HFFc6 (cell line): ENCODE results near the gene PLK5. TPM values are rescaled to one million over a fixed set of nuclear protein-coding genes. Genes with fewer than 3 reads are reported as not detected.

Experiments
- DNase-seq: peaks from one replicate; pipeline ENCODE4 v3.0.0-alpha.2; 2018
- H3K27ac Mint-ChIP-seq: 2 replicates; pipeline ENCODE4 v1.8.0; 2020; ENCODE audit warnings: mild to moderate bottlenecking, mixed read lengths
- H3K27me3 Mint-ChIP-seq: 2 replicates; pipeline ENCODE4 v1.8.0; 2021; ENCODE audit warnings: mild to moderate bottlenecking, moderate library complexity, mixed read lengths; ENCODE audit not compliant: insufficient read depth
- H3K36me3 Mint-ChIP-seq: 2 replicates; pipeline ENCODE4 v1.8.0; 2021; ENCODE audit warnings: low read depth, mixed read lengths
- H3K4me1 Mint-ChIP-seq: 2 replicates; pipeline ENCODE4 v1.8.0; 2020; ENCODE audit warnings: low read depth, mixed read lengths
- H3K4me3 Mint-ChIP-seq: 2 replicates; pipeline ENCODE4 v1.8.0; 2020; ENCODE audit warnings: mild to moderate bottlenecking, moderate library complexity, mixed read lengths
- H3K9me3 Mint-ChIP-seq: 2 replicates; pipeline ENCODE4 v1.8.0; 2020; ENCODE audit warnings: mild to moderate bottlenecking, mixed read lengths
- CTCF ChIP-seq: fragments of 200-600 bp; sonication (generic); IDR thresholded peaks from 2 replicates; pipeline ENCODE4 v1.5.0; 2021; ENCODE audit warnings: antibody characterized with exemption, mild to moderate bottlenecking
- total RNA-seq, 6 experiments: library from RNA; stranded (reverse); fragmentation: NEBNext Ultra II Directional; extraction: Animal tissue kit (Norgen Biotek cat#: 25700); gene quantifications; 2 replicates in 1 of 6; 3 replicates in 5 of 6; pipeline ENCODE4 v1.2.3, GENCODE V29; 2021

PLK5 gene
- total RNA-seq, 6 experiments from 2014 or later, result 0.26 to 1.3 (median 0.70) TPM

DNA sequence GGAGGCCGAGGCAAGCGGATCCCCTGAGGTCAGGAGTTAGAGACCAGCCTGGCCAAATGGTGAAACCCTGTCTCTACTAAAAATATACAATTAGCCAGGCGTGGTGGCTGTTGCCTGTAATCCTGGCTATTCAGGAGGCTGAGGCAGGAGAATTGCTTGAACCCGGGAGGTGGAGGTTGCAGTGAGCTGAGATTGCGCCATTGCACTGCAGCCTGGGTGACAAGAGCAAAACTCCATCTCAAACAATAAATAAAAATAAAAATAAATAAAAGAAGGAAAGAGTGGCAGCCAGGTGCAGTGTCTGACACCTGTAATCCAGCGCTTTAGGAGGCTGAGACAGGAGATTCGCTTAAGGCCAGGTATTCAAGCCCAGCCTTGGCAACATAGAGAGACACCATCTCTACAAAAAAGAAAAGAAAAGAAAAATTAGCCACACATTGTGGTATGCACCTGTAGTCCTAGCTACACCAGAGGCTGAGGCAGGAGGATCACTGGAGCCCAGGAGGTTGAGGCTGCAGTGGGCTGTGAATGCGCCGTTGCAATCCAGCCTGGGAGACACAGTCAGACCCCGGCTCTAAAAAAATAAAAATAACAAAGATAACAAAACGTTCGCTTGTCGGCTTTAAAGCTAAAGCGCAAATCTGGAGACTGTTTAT, 21.3 kb upstream of the PLK5 start:
- no peak for TF ChIP-seq CTCF
- H3K4me1 Mint-ChIP-seq, result peaks cover under 1% of the 10 kb centered on the region; the same call in 1 of the 2 replicates
- peak overlapping the region; percentile 56 for H3K4me3 Mint-ChIP-seq
- no peak for DNase-seq
- H3K36me3 Mint-ChIP-seq, result peaks cover 6% of the 10 kb centered on the region; the same call in 1 of the 2 replicates
- H3K27ac Mint-ChIP-seq, result no peak overlapping the region
- peaks cover 13% of the 10 kb centered on the region for H3K27me3 Mint-ChIP-seq
- H3K9me3 Mint-ChIP-seq, result no peaks in the 10 kb centered on the region

- peaks cover 5% of the 10 kb centered on the region; the same call in 1 of the 2 replicates for H3K4me1 Mint-ChIP-seq
- peak; percentile 93 for TF ChIP-seq CTCF
- DNase-seq, result no peak
- H3K36me3 Mint-ChIP-seq, result peaks cover 6% of the 10 kb centered on the region; the same call in 1 of the 2 replicates
- H3K9me3 Mint-ChIP-seq, result no peaks in the 10 kb centered on the region
- H3K27ac Mint-ChIP-seq, result no peak overlapping the region
- H3K4me3 Mint-ChIP-seq, result peak overlapping the region; percentile 56
- H3K27me3 Mint-ChIP-seq, result peaks cover 13% of the 10 kb centered on the region
These were observed 20.6 kb upstream of the PLK5 start for GRCh38 chr19:1503089-1503924.

DNA sequence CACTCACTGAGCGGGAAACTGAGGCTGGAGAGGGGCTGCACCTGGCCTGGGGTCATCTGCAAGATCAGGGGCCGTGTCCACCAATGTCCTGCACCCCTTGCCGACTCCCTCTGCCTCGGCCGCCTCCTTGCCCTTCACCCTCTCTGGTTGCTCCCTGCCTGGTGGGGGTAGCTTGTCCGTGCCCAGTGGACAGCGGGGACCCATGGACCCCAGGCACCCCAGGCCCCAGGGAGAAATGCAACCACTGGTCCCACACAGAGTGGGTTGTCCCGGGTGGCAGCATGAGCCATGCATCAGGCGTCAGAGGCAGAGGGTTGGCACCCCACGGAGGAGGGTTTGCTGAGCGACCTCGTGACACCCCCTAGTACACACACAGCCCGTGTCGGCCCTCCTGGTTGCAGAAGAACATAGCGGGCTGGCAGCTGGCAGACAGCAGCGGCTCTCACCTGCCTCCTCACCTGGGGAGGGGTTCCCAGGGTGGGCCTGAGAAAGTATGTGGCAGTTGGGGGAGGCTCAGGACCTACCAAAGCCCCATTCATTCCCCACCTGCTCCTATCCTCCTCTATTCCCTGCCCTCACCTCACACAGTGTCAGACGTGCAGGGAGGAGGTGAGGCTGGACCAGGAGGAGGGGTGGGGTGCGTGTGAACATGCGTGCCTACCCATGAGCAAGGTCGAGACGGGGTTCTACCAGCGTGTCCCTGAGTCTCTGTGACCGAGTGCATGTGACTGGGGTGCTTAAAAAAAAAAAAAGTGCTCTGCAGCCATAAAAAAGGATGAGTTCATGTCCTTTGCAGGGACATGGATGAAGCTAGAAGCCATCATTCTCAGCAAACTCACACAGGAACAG, 19.7 kb upstream of the PLK5 start:
- H3K9me3 Mint-ChIP-seq, result 0 out of 2 replicates have a peak, but pooled peaks cover 3% of the 10 kb centered on the region
- no peak overlapping the region for H3K27ac Mint-ChIP-seq
- peaks cover 5% of the 10 kb centered on the region; the same call in 1 of the 2 replicates for H3K4me1 Mint-ChIP-seq
- H3K36me3 Mint-ChIP-seq, result peaks cover 6% of the 10 kb centered on the region; the same call in 1 of the 2 replicates
- peaks cover 13% of the 10 kb centered on the region for H3K27me3 Mint-ChIP-seq
- DNase-seq, result no peak
- no peak overlapping the region for H3K4me3 Mint-ChIP-seq
- no peak for TF ChIP-seq CTCF

DNA sequence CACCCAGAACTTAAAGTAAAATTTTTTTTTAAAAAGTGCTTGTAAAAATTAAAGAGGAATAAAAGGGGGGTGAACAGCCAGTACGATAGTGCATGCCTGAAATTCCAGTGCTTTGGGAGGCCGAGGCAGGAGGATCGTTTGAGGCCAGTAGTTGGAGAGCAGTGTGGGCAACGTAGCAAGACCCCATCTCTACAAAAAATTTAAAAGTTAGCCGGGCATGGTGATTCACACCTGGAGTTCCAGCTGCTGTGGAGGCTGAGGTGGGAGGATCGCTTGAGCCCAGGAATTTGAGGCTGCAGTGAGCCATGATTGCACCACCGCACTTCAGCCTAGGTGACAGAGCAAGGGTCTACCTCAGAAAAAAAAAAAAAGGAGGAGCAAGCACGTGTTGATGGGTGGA, 18.9 kb upstream of the PLK5 start:
- H3K9me3 Mint-ChIP-seq, result 0 out of 2 replicates have a peak, but pooled peaks cover 3% of the 10 kb centered on the region
- H3K27ac Mint-ChIP-seq, result no peak overlapping the region
- H3K4me3 Mint-ChIP-seq, result no peak overlapping the region
- H3K4me1 Mint-ChIP-seq, result peaks cover 5% of the 10 kb centered on the region; the same call in 1 of the 2 replicates
- H3K36me3 Mint-ChIP-seq, result peaks cover 6% of the 10 kb centered on the region; the same call in 1 of the 2 replicates
- no peak for TF ChIP-seq CTCF
- no peak for DNase-seq
- peaks cover 14% of the 10 kb centered on the region for H3K27me3 Mint-ChIP-seq
